Subcutaneous preadipocyte (primary cell): ENCODE results near the gene CCDC60. TPM values are rescaled to one million over a fixed set of nuclear protein-coding genes. Genes with fewer than 3 reads are reported as not detected.

Source experiments
- total RNA-seq: library from RNA; depleted of rRNA; stranded (reverse); fragments of >200 nt; gene quantifications from 2 replicates; pipeline ENCODE4 v1.2.3, GENCODE V29; 2012

The CCDC60 gene
- total RNA-seq: not detected in 2 replicates

GRCh38 chr12:119334430-119335170 lies at the start of gene CCDC60:
Gene CCDC60, plus strand, starts transcription at chr12:119334729. Its CDS starts 448 bp downstream, at chr12:119335177.

Other genes with a start within 250 kb of the CCDC60 start
- 4.0 and 4.3 TPM in 2 replicates for gene HSPB8, start 155.8 kb upstream of the CCDC60 start, total RNA-seq